GM15510 (cell line): ENCODE results near the gene PHF12.

Experiments
- POLR2A ChIP-seq: IDR thresholded peaks from 3 replicates; pipeline ENCODE4 v1.6.1; 2011; ENCODE audit warnings: borderline replicate concordance; ENCODE audit not compliant: insufficient read length; ENCODE audit errors: extremely low read depth

PHF12 gene

GRCh38 chr17:28896491-28896883 is 54.8 kb downstream of the PHF12 start:
- no peak for TF ChIP-seq POLR2A

GRCh38 chr17:28895794-28896447 is 55.4 kb downstream of the PHF12 start:
- TF ChIP-seq POLR2A, result no peak

- TF ChIP-seq POLR2A, result no peak
Measured at GRCh38 chr17:28892024-28892423, 59.3 kb downstream of the PHF12 start.

GRCh38 chr17:28891201-28891600 is 60.1 kb downstream of the PHF12 start:
- TF ChIP-seq POLR2A, result no peak

- TF ChIP-seq POLR2A, result no peak
Measured at GRCh38 chr17:28889996-28890395, 61.3 kb downstream of the PHF12 start.

- TF ChIP-seq POLR2A, result no peak
Measured at GRCh38 chr17:28888832-28889231, 62.5 kb downstream of the PHF12 start.

- no peak for TF ChIP-seq POLR2A
Measured at GRCh38 chr17:28887871-28888471, 63.3 kb downstream of the PHF12 start.

GRCh38 chr17:28885951-28886350 is 65.4 kb downstream of the PHF12 start:
- TF ChIP-seq POLR2A, result no peak

- TF ChIP-seq POLR2A, result no peak
Measured at GRCh38 chr17:28885363-28885762, 66.0 kb downstream of the PHF12 start.

- TF ChIP-seq POLR2A, result no peak
Measured at GRCh38 chr17:28883967-28884702, 67.2 kb downstream of the PHF12 start.

- no peak for TF ChIP-seq POLR2A
Measured at GRCh38 chr17:28882154-28882895, 69.0 kb downstream of the PHF12 start.

- no peak for TF ChIP-seq POLR2A
Measured at GRCh38 chr17:28881533-28882056, 69.7 kb downstream of the PHF12 start.

- TF ChIP-seq POLR2A, result no peak
Measured at GRCh38 chr17:28880572-28880945, 70.8 kb downstream of the PHF12 start.

GRCh38 chr17:28879886-28880571 is 71.3 kb downstream of the PHF12 start:
- TF ChIP-seq POLR2A, result no peak

- no peak for TF ChIP-seq POLR2A
Measured at GRCh38 chr17:28878981-28879380, 72.3 kb downstream of the PHF12 start.

- TF ChIP-seq POLR2A, result no peak
Measured at GRCh38 chr17:28878158-28878910, 73.0 kb downstream of the PHF12 start.
